HepG2 (cell line): ENCODE data around the gene SDR42E2. TPM values are rescaled to one million over a fixed set of nuclear protein-coding genes. Genes with fewer than 3 reads are reported as not detected.

Experiments used
- ARHGAP35 ChIP-seq: sonication (generic); formaldehyde crosslinking; IDR thresholded peaks from 2 replicates; pipeline ENCODE4 v1.9.0; 2022; ENCODE audit warnings: mild to moderate bottlenecking, inconsistent platforms, moderate library complexity, missing genetic modification reagents, borderline replicate concordance
- FOSL1 ChIP-seq: sonication (generic); formaldehyde crosslinking; IDR thresholded peaks from 2 replicates; pipeline ENCODE4 v1.9.0; 2021; ENCODE audit warnings: missing genetic modification reagents, borderline replicate concordance
- HINFP ChIP-seq: sonication (generic); formaldehyde crosslinking; IDR thresholded peaks from 2 replicates; pipeline ENCODE4 v1.4.0; 2020; ENCODE audit warnings: low read depth, mild to moderate bottlenecking, missing genetic modification reagents
- PCBP2 ChIP-seq: fragments of 200-400 bp; formaldehyde crosslinking; optimal IDR thresholded peaks from 2 replicates; pipeline ENCODE3; 2018; ENCODE audit warnings: low read length, low read depth; ENCODE audit not compliant: poor library complexity, severe bottlenecking
- SIN3A ChIP-seq: IDR thresholded peaks from 2 replicates; pipeline ENCODE4 v1.6.1; 2011; ENCODE audit warnings: low read depth, mild to moderate bottlenecking, control low read depth, low read length, borderline replicate concordance
- TOPORS ChIP-seq: sonication (generic); formaldehyde crosslinking; IDR thresholded peaks from 2 replicates; pipeline ENCODE4 v1.8.0; 2023; ENCODE audit warnings: mild to moderate bottlenecking, missing genetic modification reagents
- ZBTB2 ChIP-seq: sonication (generic); formaldehyde crosslinking; IDR thresholded peaks from 2 replicates; pipeline ENCODE4 v1.8.0; 2022; ENCODE audit warnings: low read depth, missing genetic modification reagents
- ZBTB39 ChIP-seq: sonication (generic); formaldehyde crosslinking; IDR thresholded peaks from 2 replicates; pipeline ENCODE4 v1.5.0; 2020; ENCODE audit warnings: missing genetic modification reagents
- ZNF326 ChIP-seq: sonication (generic); formaldehyde crosslinking; IDR thresholded peaks from 2 replicates; pipeline ENCODE4 v1.4.0; 2020; ENCODE audit warnings: missing genetic modification reagents, borderline replicate concordance
- ZNF446 ChIP-seq: sonication (generic); formaldehyde crosslinking; IDR thresholded peaks from 2 replicates; pipeline ENCODE4 v1.5.0; 2020; ENCODE audit warnings: mild to moderate bottlenecking, missing genetic modification reagents
- ZNF484 ChIP-seq: sonication (generic); formaldehyde crosslinking; IDR thresholded peaks from 2 replicates; pipeline ENCODE4 v1.5.1; 2020; ENCODE audit warnings: mild to moderate bottlenecking, low read depth, missing genetic modification reagents, borderline replicate concordance
- ZNF550 ChIP-seq: sonication (generic); formaldehyde crosslinking; IDR thresholded peaks from 2 replicates; pipeline ENCODE4 v1.4.0; 2020; ENCODE audit warnings: mild to moderate bottlenecking, missing genetic modification reagents, borderline replicate concordance
- ZNF646 ChIP-seq: sonication (generic); formaldehyde crosslinking; IDR thresholded peaks from 2 replicates; pipeline ENCODE4 v1.9.0; 2021; ENCODE audit warnings: mild to moderate bottlenecking, missing genetic modification reagents
- ZNF672 ChIP-seq: sonication (generic); formaldehyde crosslinking; IDR thresholded peaks from 2 replicates; pipeline ENCODE4 v1.8.1; 2022; ENCODE audit warnings: missing genetic modification reagents
- ZNF678 ChIP-seq: sonication (generic); formaldehyde crosslinking; IDR thresholded peaks from 2 replicates; pipeline ENCODE4 v1.4.0; 2020; ENCODE audit warnings: mild to moderate bottlenecking, missing genetic modification reagents
- ZNF772 ChIP-seq: sonication (generic); formaldehyde crosslinking; IDR thresholded peaks from 2 replicates; pipeline ENCODE4 v1.5.0; 2020; ENCODE audit warnings: mild to moderate bottlenecking, missing genetic modification reagents
- ZNF792 ChIP-seq: IDR thresholded peaks from 2 replicates; pipeline ENCODE4 v1.6.1; 2016
- polyA plus RNA-seq, 8 experiments: library from polyadenylated mRNA; depleted of rRNA in 3 of 8; stranded (reverse) in 7 of 8; unstranded in 1 of 8; fragments of >200 nt; fragmentation: Illumina TruSeq in 4 of 8; extraction: Trizol in 4 of 8; gene quantifications; 2 replicates each; pipeline versions ENCODE4 v1.2.1 to v1.2.3, GENCODE V29; 2011 to 2016; ENCODE audit warnings: low read depth in 4 of 8, missing spikeins in 1 of 8, mixed read lengths in 1 of 8; ENCODE audit not compliant: insufficient read depth in 1 of 8
- total RNA-seq, 5 experiments: library from RNA; depleted of rRNA; stranded (reverse); fragments of >200 nt; fragmentation: Illumina TruSeq; extraction: Trizol; gene quantifications; 2 replicates each; pipeline ENCODE4 v1.2.3, GENCODE V29; 2016; ENCODE audit warnings: low read depth in 1 of 5

The SDR42E2 gene
- total and polyA plus RNA-seq, 2 of the 13 experiments (the other 11 are each of a cell fraction or from before 2014, with no cell fraction given): 0.05 to 0.11 TPM

GRCh38 chr16:22195695-22196558, 33.6 kb downstream of the SDR42E2 start (continued):
- TF ChIP-seq SIN3A: peak; percentile 32; the same call in 1 of the 2 replicates
- TF ChIP-seq ZNF446: 0 out of 2 replicates have a peak, but pooled peaks have one; percentile 36
- TF ChIP-seq ZBTB39 (CRISPR knock-in tag): no peak
- no peak for TF ChIP-seq ZNF326 (CRISPR knock-in tag)
- TF ChIP-seq ZNF772: peak; percentile 98
- TF ChIP-seq ZBTB2: no peak
- TF ChIP-seq ZNF672: no peak
- no peak for TF ChIP-seq ZNF678 (CRISPR knock-in tag)
- peak; percentile 68; the same call in 1 of the 2 replicates for TF ChIP-seq ARHGAP35 (CRISPR knock-in tag)
- TF ChIP-seq PCBP2: no peak
- no peak for TF ChIP-seq ZNF646
- TF ChIP-seq ZNF550: no peak; the same call in 1 of the 2 replicates
- peak; percentile 95 for TF ChIP-seq ZNF792 (CRISPR knock-in tag)
- TF ChIP-seq ZNF484: no peak
- no peak for TF ChIP-seq FOSL1
- TF ChIP-seq HINFP (CRISPR knock-in tag): peak; percentile 92
- TF ChIP-seq TOPORS (CRISPR knock-in tag): peak; percentile 89; the same call in 1 of the 2 replicates
